ENCODE results near the gene HMCES. TPM values are rescaled to one million over a fixed set of nuclear protein-coding genes. Genes with fewer than 3 reads are reported as not detected.

HMCES gene
- total and polyA plus RNA-seq, 2 of the 13 experiments (the other 11 are each of a cell fraction or from before 2014, with no cell fraction given), result 16.1 to 37.5 TPM

DNA sequence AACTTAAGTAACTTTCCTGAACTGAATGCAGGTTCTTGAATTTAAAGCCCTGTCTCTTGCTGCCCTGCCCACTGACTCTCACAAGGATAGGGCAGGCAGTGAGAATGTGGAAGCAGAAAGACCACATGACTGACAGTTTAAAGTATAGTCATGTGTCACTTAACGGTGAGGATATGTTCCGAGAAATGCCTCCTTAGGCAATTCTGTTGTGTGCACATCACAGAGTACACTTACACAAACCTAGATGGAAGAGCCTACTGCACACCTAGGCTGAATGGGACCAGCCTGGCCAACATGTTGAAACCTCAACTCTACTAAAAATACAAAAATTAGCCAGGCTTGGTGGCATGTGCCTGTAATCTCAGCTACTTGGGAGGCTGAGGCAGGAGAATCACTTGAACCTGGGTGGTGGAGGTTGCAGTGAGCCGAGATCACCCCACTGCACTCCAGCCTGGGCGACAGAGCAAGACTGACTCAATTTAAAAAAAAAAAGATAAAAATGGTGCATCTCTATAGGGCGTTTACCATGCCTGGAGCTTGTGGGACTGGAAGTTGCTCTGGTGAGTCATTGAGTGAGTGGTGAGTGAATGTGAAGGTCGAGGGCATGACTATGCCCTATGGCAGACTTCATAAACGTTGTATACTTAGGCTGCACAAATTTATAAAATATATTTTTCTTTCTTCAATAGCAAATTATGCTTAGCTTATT, 48.2 kb upstream of the HMCES start (continued):
- TF ChIP-seq, protein P1, sequence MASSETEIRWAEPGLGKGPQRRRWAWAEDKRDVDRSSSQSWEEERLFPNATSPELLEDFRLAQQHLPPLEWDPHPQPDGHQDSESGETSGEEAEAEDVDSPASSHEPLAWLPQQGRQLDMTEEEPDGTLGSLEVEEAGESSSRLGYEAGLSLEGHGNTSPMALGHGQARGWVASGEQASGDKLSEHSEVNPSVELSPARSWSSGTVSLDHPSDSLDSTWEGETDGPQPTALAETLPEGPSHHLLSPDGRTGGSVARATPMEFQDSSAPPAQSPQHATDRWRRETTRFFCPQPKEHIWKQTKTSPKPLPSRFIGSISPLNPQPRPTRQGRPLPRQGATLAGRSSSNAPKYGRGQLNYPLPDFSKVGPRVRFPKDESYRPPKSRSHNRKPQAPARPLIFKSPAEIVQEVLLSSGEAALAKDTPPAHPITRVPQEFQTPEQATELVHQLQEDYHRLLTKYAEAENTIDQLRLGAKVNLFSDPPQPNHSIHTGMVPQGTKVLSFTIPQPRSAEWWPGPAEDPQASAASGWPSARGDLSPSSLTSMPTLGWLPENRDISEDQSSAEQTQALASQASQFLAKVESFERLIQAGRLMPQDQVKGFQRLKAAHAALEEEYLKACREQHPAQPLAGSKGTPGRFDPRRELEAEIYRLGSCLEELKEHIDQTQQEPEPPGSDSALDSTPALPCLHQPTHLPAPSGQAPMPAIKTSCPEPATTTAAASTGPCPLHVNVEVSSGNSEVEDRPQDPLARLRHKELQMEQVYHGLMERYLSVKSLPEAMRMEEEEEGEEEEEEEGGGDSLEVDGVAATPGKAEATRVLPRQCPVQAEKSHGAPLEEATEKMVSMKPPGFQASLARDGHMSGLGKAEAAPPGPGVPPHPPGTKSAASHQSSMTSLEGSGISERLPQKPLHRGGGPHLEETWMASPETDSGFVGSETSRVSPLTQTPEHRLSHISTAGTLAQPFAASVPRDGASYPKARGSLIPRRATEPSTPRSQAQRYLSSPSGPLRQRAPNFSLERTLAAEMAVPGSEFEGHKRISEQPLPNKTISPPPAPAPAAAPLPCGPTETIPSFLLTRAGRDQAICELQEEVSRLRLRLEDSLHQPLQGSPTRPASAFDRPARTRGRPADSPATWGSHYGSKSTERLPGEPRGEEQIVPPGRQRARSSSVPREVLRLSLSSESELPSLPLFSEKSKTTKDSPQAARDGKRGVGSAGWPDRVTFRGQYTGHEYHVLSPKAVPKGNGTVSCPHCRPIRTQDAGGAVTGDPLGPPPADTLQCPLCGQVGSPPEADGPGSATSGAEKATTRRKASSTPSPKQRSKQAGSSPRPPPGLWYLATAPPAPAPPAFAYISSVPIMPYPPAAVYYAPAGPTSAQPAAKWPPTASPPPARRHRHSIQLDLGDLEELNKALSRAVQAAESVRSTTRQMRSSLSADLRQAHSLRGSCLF (CRISPR knock-in tag; IDR thresholded peaks at IDR 0.05; ENCODE audit: borderline replicate concordance), result no peak
- TF ChIP-seq, protein P2, sequence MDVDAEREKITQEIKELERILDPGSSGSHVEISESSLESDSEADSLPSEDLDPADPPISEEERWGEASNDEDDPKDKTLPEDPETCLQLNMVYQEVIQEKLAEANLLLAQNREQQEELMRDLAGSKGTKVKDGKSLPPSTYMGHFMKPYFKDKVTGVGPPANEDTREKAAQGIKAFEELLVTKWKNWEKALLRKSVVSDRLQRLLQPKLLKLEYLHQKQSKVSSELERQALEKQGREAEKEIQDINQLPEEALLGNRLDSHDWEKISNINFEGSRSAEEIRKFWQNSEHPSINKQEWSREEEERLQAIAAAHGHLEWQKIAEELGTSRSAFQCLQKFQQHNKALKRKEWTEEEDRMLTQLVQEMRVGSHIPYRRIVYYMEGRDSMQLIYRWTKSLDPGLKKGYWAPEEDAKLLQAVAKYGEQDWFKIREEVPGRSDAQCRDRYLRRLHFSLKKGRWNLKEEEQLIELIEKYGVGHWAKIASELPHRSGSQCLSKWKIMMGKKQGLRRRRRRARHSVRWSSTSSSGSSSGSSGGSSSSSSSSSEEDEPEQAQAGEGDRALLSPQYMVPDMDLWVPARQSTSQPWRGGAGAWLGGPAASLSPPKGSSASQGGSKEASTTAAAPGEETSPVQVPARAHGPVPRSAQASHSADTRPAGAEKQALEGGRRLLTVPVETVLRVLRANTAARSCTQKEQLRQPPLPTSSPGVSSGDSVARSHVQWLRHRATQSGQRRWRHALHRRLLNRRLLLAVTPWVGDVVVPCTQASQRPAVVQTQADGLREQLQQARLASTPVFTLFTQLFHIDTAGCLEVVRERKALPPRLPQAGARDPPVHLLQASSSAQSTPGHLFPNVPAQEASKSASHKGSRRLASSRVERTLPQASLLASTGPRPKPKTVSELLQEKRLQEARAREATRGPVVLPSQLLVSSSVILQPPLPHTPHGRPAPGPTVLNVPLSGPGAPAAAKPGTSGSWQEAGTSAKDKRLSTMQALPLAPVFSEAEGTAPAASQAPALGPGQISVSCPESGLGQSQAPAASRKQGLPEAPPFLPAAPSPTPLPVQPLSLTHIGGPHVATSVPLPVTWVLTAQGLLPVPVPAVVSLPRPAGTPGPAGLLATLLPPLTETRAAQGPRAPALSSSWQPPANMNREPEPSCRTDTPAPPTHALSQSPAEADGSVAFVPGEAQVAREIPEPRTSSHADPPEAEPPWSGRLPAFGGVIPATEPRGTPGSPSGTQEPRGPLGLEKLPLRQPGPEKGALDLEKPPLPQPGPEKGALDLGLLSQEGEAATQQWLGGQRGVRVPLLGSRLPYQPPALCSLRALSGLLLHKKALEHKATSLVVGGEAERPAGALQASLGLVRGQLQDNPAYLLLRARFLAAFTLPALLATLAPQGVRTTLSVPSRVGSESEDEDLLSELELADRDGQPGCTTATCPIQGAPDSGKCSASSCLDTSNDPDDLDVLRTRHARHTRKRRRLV (CRISPR knock-in tag; IDR thresholded peaks at IDR 0.05), result no peak
- no peak for TF ChIP-seq SETDB1 (CRISPR knock-in tag; IDR thresholded peaks at IDR 0.05; ENCODE audit: borderline replicate concordance)
- no peak for TF ChIP-seq JUND (CRISPR knock-in tag; IDR thresholded peaks at IDR 0.05)
- peak; percentile 31; the same call in 1 of the 2 replicates for TF ChIP-seq HMG20A (CRISPR knock-in tag; IDR thresholded peaks at IDR 0.05; ENCODE audit: borderline replicate concordance)
- TF ChIP-seq, protein P3, sequence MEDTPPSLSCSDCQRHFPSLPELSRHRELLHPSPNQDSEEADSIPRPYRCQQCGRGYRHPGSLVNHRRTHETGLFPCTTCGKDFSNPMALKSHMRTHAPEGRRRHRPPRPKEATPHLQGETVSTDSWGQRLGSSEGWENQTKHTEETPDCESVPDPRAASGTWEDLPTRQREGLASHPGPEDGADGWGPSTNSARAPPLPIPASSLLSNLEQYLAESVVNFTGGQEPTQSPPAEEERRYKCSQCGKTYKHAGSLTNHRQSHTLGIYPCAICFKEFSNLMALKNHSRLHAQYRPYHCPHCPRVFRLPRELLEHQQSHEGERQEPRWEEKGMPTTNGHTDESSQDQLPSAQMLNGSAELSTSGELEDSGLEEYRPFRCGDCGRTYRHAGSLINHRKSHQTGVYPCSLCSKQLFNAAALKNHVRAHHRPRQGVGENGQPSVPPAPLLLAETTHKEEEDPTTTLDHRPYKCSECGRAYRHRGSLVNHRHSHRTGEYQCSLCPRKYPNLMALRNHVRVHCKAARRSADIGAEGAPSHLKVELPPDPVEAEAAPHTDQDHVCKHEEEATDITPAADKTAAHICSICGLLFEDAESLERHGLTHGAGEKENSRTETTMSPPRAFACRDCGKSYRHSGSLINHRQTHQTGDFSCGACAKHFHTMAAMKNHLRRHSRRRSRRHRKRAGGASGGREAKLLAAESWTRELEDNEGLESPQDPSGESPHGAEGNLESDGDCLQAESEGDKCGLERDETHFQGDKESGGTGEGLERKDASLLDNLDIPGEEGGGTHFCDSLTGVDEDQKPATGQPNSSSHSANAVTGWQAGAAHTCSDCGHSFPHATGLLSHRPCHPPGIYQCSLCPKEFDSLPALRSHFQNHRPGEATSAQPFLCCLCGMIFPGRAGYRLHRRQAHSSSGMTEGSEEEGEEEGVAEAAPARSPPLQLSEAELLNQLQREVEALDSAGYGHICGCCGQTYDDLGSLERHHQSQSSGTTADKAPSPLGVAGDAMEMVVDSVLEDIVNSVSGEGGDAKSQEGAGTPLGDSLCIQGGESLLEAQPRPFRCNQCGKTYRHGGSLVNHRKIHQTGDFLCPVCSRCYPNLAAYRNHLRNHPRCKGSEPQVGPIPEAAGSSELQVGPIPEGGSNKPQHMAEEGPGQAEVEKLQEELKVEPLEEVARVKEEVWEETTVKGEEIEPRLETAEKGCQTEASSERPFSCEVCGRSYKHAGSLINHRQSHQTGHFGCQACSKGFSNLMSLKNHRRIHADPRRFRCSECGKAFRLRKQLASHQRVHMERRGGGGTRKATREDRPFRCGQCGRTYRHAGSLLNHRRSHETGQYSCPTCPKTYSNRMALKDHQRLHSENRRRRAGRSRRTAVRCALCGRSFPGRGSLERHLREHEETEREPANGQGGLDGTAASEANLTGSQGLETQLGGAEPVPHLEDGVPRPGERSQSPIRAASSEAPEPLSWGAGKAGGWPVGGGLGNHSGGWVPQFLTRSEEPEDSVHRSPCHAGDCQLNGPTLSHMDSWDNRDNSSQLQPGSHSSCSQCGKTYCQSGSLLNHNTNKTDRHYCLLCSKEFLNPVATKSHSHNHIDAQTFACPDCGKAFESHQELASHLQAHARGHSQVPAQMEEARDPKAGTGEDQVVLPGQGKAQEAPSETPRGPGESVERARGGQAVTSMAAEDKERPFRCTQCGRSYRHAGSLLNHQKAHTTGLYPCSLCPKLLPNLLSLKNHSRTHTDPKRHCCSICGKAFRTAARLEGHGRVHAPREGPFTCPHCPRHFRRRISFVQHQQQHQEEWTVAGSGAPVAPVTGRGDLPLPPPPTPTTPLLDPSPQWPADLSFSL (CRISPR knock-in tag; IDR thresholded peaks at IDR 0.05), result no peak
